ENCODE measurements around the gene RAB11FIP5. TPM values are rescaled to one million over a fixed set of nuclear protein-coding genes. Genes with fewer than 3 reads are reported as not detected.

RAB11FIP5 gene
- total RNA-seq, 1 donor from 2014 or later: 33.3 TPM

GRCh38 chr2:73134471-73134870 lies 21.7 kb upstream of the RAB11FIP5 start:
- TF ChIP-seq CTCF (IDR thresholded peaks at IDR 0.05; ENCODE audit: insufficient read depth, low read length, poor library complexity, severe bottlenecking): no peak
- H3K27me3 ChIP-seq (ENCODE audit: control insufficient read depth, insufficient read depth, low read length): no peaks in the 10 kb centered on the region
- no peaks in the 10 kb centered on the region for H3K36me3 ChIP-seq (ENCODE audit: control insufficient read depth, insufficient read depth, low read length)
- DNase-seq (ENCODE audit: low read depth): no peak
- H3K4me3 ChIP-seq (ENCODE audit: low read depth, low read length): no peak overlapping the region

- H3K4me3 ChIP-seq (ENCODE audit: low read depth, low read length): no peak overlapping the region
- no peaks in the 10 kb centered on the region for H3K36me3 ChIP-seq (ENCODE audit: control insufficient read depth, insufficient read depth, low read length)
- DNase-seq (ENCODE audit: low read depth): no peak
- TF ChIP-seq CTCF (IDR thresholded peaks at IDR 0.05; ENCODE audit: insufficient read depth, low read length, poor library complexity, severe bottlenecking): no peak
- H3K27me3 ChIP-seq (ENCODE audit: control insufficient read depth, insufficient read depth, low read length): no peaks in the 10 kb centered on the region
Observed at GRCh38 chr2:73133566-73134197, 20.9 kb upstream of the RAB11FIP5 start.

- no peaks in the 10 kb centered on the region for H3K27me3 ChIP-seq (ENCODE audit: control insufficient read depth, insufficient read depth, low read length)
- no peak for TF ChIP-seq CTCF (IDR thresholded peaks at IDR 0.05; ENCODE audit: insufficient read depth, low read length, poor library complexity, severe bottlenecking)
- DNase-seq (ENCODE audit: low read depth): no peak
- H3K4me3 ChIP-seq (ENCODE audit: low read depth, low read length): no peak overlapping the region
- H3K36me3 ChIP-seq (ENCODE audit: control insufficient read depth, insufficient read depth, low read length): no peaks in the 10 kb centered on the region
Observed at GRCh38 chr2:73131807-73132206, 19.1 kb upstream of the RAB11FIP5 start.

- no peak for DNase-seq (ENCODE audit: low read depth)
- no peaks in the 10 kb centered on the region for H3K36me3 ChIP-seq (ENCODE audit: control insufficient read depth, insufficient read depth, low read length)
- H3K27me3 ChIP-seq (ENCODE audit: control insufficient read depth, insufficient read depth, low read length): no peaks in the 10 kb centered on the region
- H3K4me3 ChIP-seq (ENCODE audit: low read depth, low read length): no peak overlapping the region
- TF ChIP-seq CTCF (IDR thresholded peaks at IDR 0.05; ENCODE audit: insufficient read depth, low read length, poor library complexity, severe bottlenecking): no peak
Observed at GRCh38 chr2:73130790-73131189, 18.0 kb upstream of the RAB11FIP5 start.

- no peak for DNase-seq (ENCODE audit: low read depth)
- Histone ChIP-seq H3K27me3 (ENCODE audit: control insufficient read depth, insufficient read depth, low read length) (no peaks in the 10 kb centered on the region), H3K36me3 (ENCODE audit: control insufficient read depth, insufficient read depth, low read length) (no peaks in the 10 kb centered on the region), H3K4me3 (ENCODE audit: low read depth, low read length) (no peak overlapping the region)
- TF ChIP-seq CTCF (IDR thresholded peaks at IDR 0.05; ENCODE audit: insufficient read depth, low read length, poor library complexity, severe bottlenecking): no peak
Observed at GRCh38 chr2:73128841-73129535, 16.2 kb upstream of the RAB11FIP5 start.

Data from kidney epithelial cell (primary cell).